B cell (primary cell): ENCODE data around the gene FAM3A. TPM values are rescaled to one million over a fixed set of nuclear protein-coding genes. Genes with fewer than 3 reads are reported as not detected.

Experiments
- ATAC-seq: fragments of 200-7000 bp; cut with Tn5 transposase; one replicate; pipeline ENCODE4 v1.10.0; 2021; ENCODE audit warnings: low read depth, mild to moderate bottlenecking, moderate number of reproducible peaks, moderate library complexity
- CTCF ChIA-PET: fragments of 350-600 bp; sonication (Branson Sonifier 250); formaldehyde crosslinking; loops from one replicate; lab custom pipeline; 2021; ENCODE audit warnings: antibody characterized with exemption, inconsistent platforms; lab: Charles Lee
- POLR2A ChIA-PET: fragments of 350-600 bp; sonication (Branson Sonifier 250); formaldehyde crosslinking; loops from one replicate; lab custom pipeline; 2021; ENCODE audit warnings: antibody characterized with exemption; lab: Charles Lee
- DNase-seq: peaks from one replicate; pipeline ENCODE4 v3.0.0; 2013
- H2AFZ ChIP-seq: 2 replicates; pipeline ENCODE4 v1.6.1; 2012; ENCODE audit warnings: mild to moderate bottlenecking, low read depth, low read length; ENCODE audit not compliant: insufficient read depth, poor library complexity, severe bottlenecking
- H3K27ac ChIP-seq, 2 donors: 1 replicate in 1 of 2; 2 replicates in 1 of 2; pipeline ENCODE4 v1.5.1; 2012 to 2013; ENCODE audit warnings: low read length in 2 of 2, mild to moderate bottlenecking in 2 of 2, moderate library complexity in 1 of 2
- H3K27me3 ChIP-seq, 4 experiments: fragments of 200-600 bp in 1 of 4; sonication (generic) in 1 of 4; replicated peaks in 1 of 4; 1 replicate in 2 of 4; 2 replicates in 2 of 4; pipeline versions ENCODE4 v1.6.1 to v1.7.0; 2013 to 2016; ENCODE audit warnings: low read length in 3 of 4, mild to moderate bottlenecking in 2 of 4, mixed read lengths in 1 of 4, moderate library complexity in 1 of 4; ENCODE audit not compliant: insufficient read depth in 4 of 4, control insufficient read depth in 3 of 4; ENCODE audit errors: control extremely low read depth in 1 of 4
- H3K36me3 ChIP-seq, 2 experiments: replicated peaks in 1 of 2; 1 replicate in 1 of 2; 2 replicates in 1 of 2; pipeline versions ENCODE4 v1.6.1 to v1.7.1; 2013; ENCODE audit warnings: low read length in 1 of 2; ENCODE audit not compliant: insufficient read depth in 2 of 2, control insufficient read depth in 1 of 2; ENCODE audit errors: control extremely low read depth in 1 of 2, extremely low read depth in 1 of 2
- H3K4me1 ChIP-seq, 2 donors: fragments of 200-600 bp in 1 of 2; sonication (generic) in 1 of 2; 1 replicate in 1 of 2; 2 replicates in 1 of 2; pipeline versions ENCODE4 v1.5.1 to v1.6.1; 2013 to 2017; ENCODE audit warnings: low read length in 2 of 2; ENCODE audit not compliant: control insufficient read depth in 2 of 2, insufficient read depth in 2 of 2
- H3K4me2 ChIP-seq: replicated peaks from 2 replicates; pipeline ENCODE3; 2012; ENCODE audit warnings: mild to moderate bottlenecking, low read depth, low read length; ENCODE audit not compliant: poor library complexity, severe bottlenecking
- H3K4me3 ChIP-seq, 5 experiments: fragments of 200-600 bp in 1 of 5; sonication (generic) in 1 of 5; 1 replicate in 3 of 5; 2 replicates in 2 of 5; pipeline versions ENCODE4 v1.5.1 to v1.7.0; 2011 to 2016; ENCODE audit warnings: low read length in 4 of 5, mild to moderate bottlenecking in 4 of 5, low read depth in 2 of 5, control low read depth in 1 of 5, moderate library complexity in 1 of 5; ENCODE audit not compliant: insufficient read depth in 1 of 5; ENCODE audit errors: control extremely low read depth in 1 of 5, extremely low read depth in 1 of 5
- H3K79me2 ChIP-seq: fragments of 200-600 bp; sonication (generic); one replicate; pipeline ENCODE4 v1.6.0; 2016; ENCODE audit warnings: low read length; ENCODE audit not compliant: control insufficient read depth, insufficient read depth
- H3K9ac ChIP-seq: fragments of 200-600 bp; sonication (generic); 2 replicates; pipeline ENCODE4 v1.6.1; 2017; ENCODE audit warnings: mild to moderate bottlenecking, low read length, moderate library complexity
- H3K9me3 ChIP-seq, 3 donors: one replicate each; pipeline versions ENCODE4 v1.6.1 to v1.7.1; 2013; ENCODE audit warnings: low read length in 2 of 3; ENCODE audit not compliant: control insufficient read depth in 2 of 3, insufficient read depth in 1 of 3; ENCODE audit errors: control extremely low read depth in 1 of 3
- H4K20me1 ChIP-seq: 2 replicates; pipeline ENCODE4 v1.6.0; 2012; ENCODE audit warnings: mild to moderate bottlenecking, low read length; ENCODE audit not compliant: insufficient read depth, control insufficient read depth, poor library complexity, severe bottlenecking
- H3K27ac Mint-ChIP-seq: one replicate; pipeline ENCODE4 v1.8.0; 2021; ENCODE audit warnings: mixed read lengths
- H3K27me3 Mint-ChIP-seq: one replicate; pipeline ENCODE4 v1.8.0; 2021; ENCODE audit warnings: mixed read lengths
- H3K4me1 Mint-ChIP-seq: one replicate; pipeline ENCODE4 v1.8.0; 2021; ENCODE audit warnings: mixed read lengths
- H3K4me3 Mint-ChIP-seq: one replicate; pipeline ENCODE4 v1.8.0; 2021; ENCODE audit warnings: mixed read lengths
- H3K9me3 Mint-ChIP-seq: one replicate; pipeline ENCODE4 v1.8.0; 2022; ENCODE audit warnings: mixed read lengths; ENCODE audit not compliant: insufficient read depth
- EZH2 ChIP-seq: IDR thresholded peaks from 2 replicates; pipeline ENCODE4 v1.6.1; 2012; ENCODE audit warnings: borderline replicate concordance, low read depth, mild to moderate bottlenecking, moderate library complexity, low read length; ENCODE audit not compliant: insufficient read depth, poor library complexity, severe bottlenecking
- WGBS: methylation state at CpG from one replicate; pipeline ENCODE4 v1.1.5; 2013; ENCODE audit warnings: missing lambda C conversion rate; ENCODE audit not compliant: insufficient coverage; 5-methylcytosine and 5-hydroxymethylcytosine counted together
- intact Hi-C: fragments of 100-400 bp; cut with micrococcal nuclease; formaldehyde crosslinking; loops from one replicate; pipeline ENCODE4 v1.10.0; 2022
- polyA plus RNA-seq: library from polyadenylated mRNA; depleted of rRNA; stranded (reverse); fragments of >200 nt; gene quantifications from 2 replicates; pipeline ENCODE4 v1.2.3, GENCODE V29; 2012
- total RNA-seq, 2 donors: library from RNA; stranded (reverse); fragments of 120-200 nt in 1 of 2; gene quantifications; 1 replicate in 1 of 2; 2 replicates in 1 of 2; pipeline versions ENCODE4 v1.2.3 to v1.2.4, GENCODE V29; 2013 to 2022
- TF ChIP-seq, protein P1 (sequence below): fragments of 200-600 bp; IDR thresholded peaks from one replicate; pipeline ENCODE4 v1.8.0; 2022; ENCODE audit warnings: antibody characterized with exemption, mild to moderate bottlenecking

FAM3A gene
- total and polyA plus RNA-seq, 2 donors (not counting 1 experiment from before 2014, with no cell fraction given) = 39.6 to 59.4 TPM

DNA sequence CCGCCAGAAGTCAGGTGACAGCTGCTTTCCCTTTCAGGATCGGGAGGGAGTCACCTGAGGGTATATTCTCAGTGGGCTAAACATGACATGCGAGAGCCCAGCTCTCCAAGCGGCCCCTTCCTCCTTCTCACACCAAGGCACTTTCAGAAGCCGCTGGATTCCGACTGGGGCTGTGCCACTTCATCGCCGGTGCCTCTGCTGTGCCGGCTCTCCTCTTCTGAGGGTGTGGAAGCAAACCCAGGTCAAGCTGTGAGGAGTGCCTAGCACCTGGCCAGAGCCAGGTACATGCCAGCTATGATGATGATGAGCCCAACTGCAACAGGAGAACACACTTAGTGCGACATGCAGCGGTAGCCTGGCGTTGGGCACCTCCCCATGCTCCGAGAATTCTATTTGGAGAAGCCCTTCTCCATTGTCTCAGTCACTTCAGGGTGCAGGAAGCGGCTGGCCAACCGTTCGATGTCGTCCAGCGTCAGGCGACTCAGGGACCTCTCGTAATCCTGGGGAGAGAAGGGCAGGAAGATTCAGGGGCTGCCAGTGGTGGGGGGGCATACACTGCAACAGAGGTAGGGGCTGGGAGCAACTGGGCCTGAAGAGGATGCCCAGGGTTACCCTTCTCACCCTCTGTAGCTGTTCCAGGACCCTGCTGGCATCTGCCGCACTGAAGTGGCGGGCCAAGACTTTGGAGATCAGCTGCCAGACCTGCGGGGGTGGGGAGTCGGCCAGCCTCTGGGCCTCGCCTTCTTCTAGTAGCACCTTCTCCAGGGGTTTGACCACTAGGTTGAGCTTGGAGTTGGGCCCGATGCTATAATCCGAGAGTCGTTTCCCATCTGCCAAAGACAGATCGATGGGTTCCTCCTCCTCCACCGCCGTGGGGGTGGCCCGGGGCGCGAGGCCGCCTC, 30.6 kb downstream of the FAM3A start:
- ATAC-seq (no peak), DNase-seq (no peak)
- Mint-ChIP-seq H3K4me1 (peaks cover 22% of the 10 kb centered on the region), H3K4me3 (peak overlapping the region; percentile 64), H3K9me3 (no peaks in the 10 kb centered on the region), H3K27ac (no peak overlapping the region), H3K27me3 (no peaks in the 10 kb centered on the region)
- Histone ChIP-seq H3K79me2 (peaks cover 20% of the 10 kb centered on the region), H3K9me3 (no peaks in the 10 kb centered on the region), H3K4me1 (peaks cover 5 to 36% of the 10 kb centered on the region in 2 donors), H3K27ac (peak overlapping the region in 1 of 2 donors; percentile 55), H3K4me2 (peak overlapping the region; percentile 82), H2AFZ (peak overlapping the region; percentile 38), H3K36me3 (peaks cover 0 to 13% of the 10 kb centered on the region in 2 experiments), H3K9ac (peak overlapping the region; percentile 68), H4K20me1 (no peaks in the 10 kb centered on the region), H3K4me3 (peak overlapping the region in 4 of 5 experiments; percentile 47 to 67 (median 60)), H3K27me3 (no peaks in the 10 kb centered on the region)
- CTCF ChIA-PET = interaction anchor here (1.9 to 2.7 kb wide), 2 partner anchors 42 to 57 kb away, joined by 4 to 12 read pairs; partner anchors contain the start of gene ATP6AP1
- POLR2A ChIA-PET = interaction anchor here (0.7 kb wide), 1 partner anchor 31 kb away, joined by 4 read pairs; the partner anchor contains the start of gene FAM3A
- TF ChIP-seq, protein P1, sequence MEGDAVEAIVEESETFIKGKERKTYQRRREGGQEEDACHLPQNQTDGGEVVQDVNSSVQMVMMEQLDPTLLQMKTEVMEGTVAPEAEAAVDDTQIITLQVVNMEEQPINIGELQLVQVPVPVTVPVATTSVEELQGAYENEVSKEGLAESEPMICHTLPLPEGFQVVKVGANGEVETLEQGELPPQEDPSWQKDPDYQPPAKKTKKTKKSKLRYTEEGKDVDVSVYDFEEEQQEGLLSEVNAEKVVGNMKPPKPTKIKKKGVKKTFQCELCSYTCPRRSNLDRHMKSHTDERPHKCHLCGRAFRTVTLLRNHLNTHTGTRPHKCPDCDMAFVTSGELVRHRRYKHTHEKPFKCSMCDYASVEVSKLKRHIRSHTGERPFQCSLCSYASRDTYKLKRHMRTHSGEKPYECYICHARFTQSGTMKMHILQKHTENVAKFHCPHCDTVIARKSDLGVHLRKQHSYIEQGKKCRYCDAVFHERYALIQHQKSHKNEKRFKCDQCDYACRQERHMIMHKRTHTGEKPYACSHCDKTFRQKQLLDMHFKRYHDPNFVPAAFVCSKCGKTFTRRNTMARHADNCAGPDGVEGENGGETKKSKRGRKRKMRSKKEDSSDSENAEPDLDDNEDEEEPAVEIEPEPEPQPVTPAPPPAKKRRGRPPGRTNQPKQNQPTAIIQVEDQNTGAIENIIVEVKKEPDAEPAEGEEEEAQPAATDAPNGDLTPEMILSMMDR = no peak
- no peak for TF ChIP-seq EZH2
- 50% methylated on average over 21 of the region's 35 CpGs for WGBS
- intact Hi-C loops = no loop called here
